HepG2 (cell line): ENCODE data around the gene KIAA0232. TPM values are rescaled to one million over a fixed set of nuclear protein-coding genes. Genes with fewer than 3 reads are reported as not detected.

Experiments used
- BRD4 ChIP-seq: sonication (generic); formaldehyde crosslinking; IDR thresholded peaks from 2 replicates; pipeline ENCODE4 v1.4.0; 2020; ENCODE audit warnings: missing genetic modification reagents
- MXD3 ChIP-seq: IDR thresholded peaks from 2 replicates; pipeline ENCODE4 v1.6.1; 2016; ENCODE audit warnings: mild to moderate bottlenecking, missing biosample characterization, missing genetic modification reagents
- MXD4 ChIP-seq: IDR thresholded peaks from 2 replicates; pipeline ENCODE4 v1.6.1; 2016; ENCODE audit warnings: mild to moderate bottlenecking, missing biosample characterization, missing genetic modification reagents
- TFAP4 ChIP-seq: sonication (generic); IDR thresholded peaks from 2 replicates; pipeline ENCODE4 v1.6.1; 2016; ENCODE audit warnings: low read depth, borderline replicate concordance
- ZBTB10 ChIP-seq: sonication (generic); formaldehyde crosslinking; IDR thresholded peaks from 2 replicates; pipeline ENCODE4 v1.4.0; 2020; ENCODE audit warnings: missing genetic modification reagents, borderline replicate concordance
- ZBTB2 ChIP-seq: sonication (generic); formaldehyde crosslinking; IDR thresholded peaks from 2 replicates; pipeline ENCODE4 v1.8.0; 2022; ENCODE audit warnings: low read depth, missing genetic modification reagents
- ZNF253 ChIP-seq: sonication (generic); formaldehyde crosslinking; IDR thresholded peaks from 2 replicates; pipeline ENCODE4 v1.8.0; 2022; ENCODE audit warnings: mild to moderate bottlenecking, missing genetic modification reagents, borderline replicate concordance
- ZNF343 ChIP-seq: sonication (generic); formaldehyde crosslinking; IDR thresholded peaks from 2 replicates; pipeline ENCODE4 v1.4.0; 2020; ENCODE audit warnings: mild to moderate bottlenecking, missing genetic modification reagents
- ZNF777 ChIP-seq: sonication (generic); formaldehyde crosslinking; IDR thresholded peaks from 2 replicates; pipeline ENCODE4 v1.4.0; 2020; ENCODE audit warnings: missing genetic modification reagents
- ZZZ3 ChIP-seq: sonication (generic); formaldehyde crosslinking; IDR thresholded peaks from 2 replicates; pipeline ENCODE4 v1.4.0; 2020; ENCODE audit warnings: missing genetic modification reagents, mild to moderate bottlenecking, borderline replicate concordance
- polyA plus RNA-seq, 8 experiments: library from polyadenylated mRNA; depleted of rRNA in 3 of 8; stranded (reverse) in 7 of 8; unstranded in 1 of 8; fragments of >200 nt; fragmentation: Illumina TruSeq in 4 of 8; extraction: Trizol in 4 of 8; gene quantifications; 2 replicates each; pipeline versions ENCODE4 v1.2.1 to v1.2.3, GENCODE V29; 2011 to 2016; ENCODE audit warnings: low read depth in 4 of 8, missing spikeins in 1 of 8, mixed read lengths in 1 of 8; ENCODE audit not compliant: insufficient read depth in 1 of 8
- total RNA-seq, 5 experiments: library from RNA; depleted of rRNA; stranded (reverse); fragments of >200 nt; fragmentation: Illumina TruSeq; extraction: Trizol; gene quantifications; 2 replicates each; pipeline ENCODE4 v1.2.3, GENCODE V29; 2016; ENCODE audit warnings: low read depth in 1 of 5
- TF ChIP-seq, protein P1 (sequence below): IDR thresholded peaks from 2 replicates; pipeline ENCODE4 v1.6.1; 2016; ENCODE audit warnings: control low read depth
- TF ChIP-seq, protein P2 (sequence below): sonication (generic); formaldehyde crosslinking; IDR thresholded peaks from 2 replicates; pipeline ENCODE4 v1.9.0; 2021; ENCODE audit warnings: missing genetic modification reagents, borderline replicate concordance
- TF ChIP-seq, protein P3 (sequence below): sonication (generic); formaldehyde crosslinking; IDR thresholded peaks from 2 replicates; pipeline ENCODE4; 2020; ENCODE audit warnings: missing genetic modification reagents, mild to moderate bottlenecking, borderline replicate concordance

Gene KIAA0232
- total and polyA plus RNA-seq, 2 of the 13 experiments (the other 11 are each of a cell fraction or from before 2014, with no cell fraction given), result 7.8 to 17.1 TPM

- no peak; the same call in 1 of the 2 replicates for TF ChIP-seq ZNF343
- TF ChIP-seq MXD3 (CRISPR knock-in tag), result peak; percentile 27; the same call in 1 of the 2 replicates
- no peak for TF ChIP-seq MXD4
- TF ChIP-seq, protein P1, sequence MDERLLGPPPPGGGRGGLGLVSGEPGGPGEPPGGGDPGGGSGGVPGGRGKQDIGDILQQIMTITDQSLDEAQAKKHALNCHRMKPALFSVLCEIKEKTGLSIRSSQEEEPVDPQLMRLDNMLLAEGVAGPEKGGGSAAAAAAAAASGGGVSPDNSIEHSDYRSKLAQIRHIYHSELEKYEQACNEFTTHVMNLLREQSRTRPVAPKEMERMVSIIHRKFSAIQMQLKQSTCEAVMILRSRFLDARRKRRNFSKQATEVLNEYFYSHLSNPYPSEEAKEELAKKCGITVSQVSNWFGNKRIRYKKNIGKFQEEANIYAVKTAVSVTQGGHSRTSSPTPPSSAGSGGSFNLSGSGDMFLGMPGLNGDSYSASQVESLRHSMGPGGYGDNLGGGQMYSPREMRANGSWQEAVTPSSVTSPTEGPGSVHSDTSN (CRISPR knock-in tag), result no peak
- no peak for TF ChIP-seq ZNF777 (CRISPR knock-in tag)
- TF ChIP-seq BRD4 (CRISPR knock-in tag), result peak; percentile 18; the same call in 1 of the 2 replicates
- TF ChIP-seq TFAP4, result peak; percentile 39; the same call in 1 of the 2 replicates
- TF ChIP-seq ZNF253 (CRISPR knock-in tag), result no peak
- no peak for TF ChIP-seq ZZZ3 (CRISPR knock-in tag)
- TF ChIP-seq ZBTB10, result no peak
- TF ChIP-seq, protein P2, sequence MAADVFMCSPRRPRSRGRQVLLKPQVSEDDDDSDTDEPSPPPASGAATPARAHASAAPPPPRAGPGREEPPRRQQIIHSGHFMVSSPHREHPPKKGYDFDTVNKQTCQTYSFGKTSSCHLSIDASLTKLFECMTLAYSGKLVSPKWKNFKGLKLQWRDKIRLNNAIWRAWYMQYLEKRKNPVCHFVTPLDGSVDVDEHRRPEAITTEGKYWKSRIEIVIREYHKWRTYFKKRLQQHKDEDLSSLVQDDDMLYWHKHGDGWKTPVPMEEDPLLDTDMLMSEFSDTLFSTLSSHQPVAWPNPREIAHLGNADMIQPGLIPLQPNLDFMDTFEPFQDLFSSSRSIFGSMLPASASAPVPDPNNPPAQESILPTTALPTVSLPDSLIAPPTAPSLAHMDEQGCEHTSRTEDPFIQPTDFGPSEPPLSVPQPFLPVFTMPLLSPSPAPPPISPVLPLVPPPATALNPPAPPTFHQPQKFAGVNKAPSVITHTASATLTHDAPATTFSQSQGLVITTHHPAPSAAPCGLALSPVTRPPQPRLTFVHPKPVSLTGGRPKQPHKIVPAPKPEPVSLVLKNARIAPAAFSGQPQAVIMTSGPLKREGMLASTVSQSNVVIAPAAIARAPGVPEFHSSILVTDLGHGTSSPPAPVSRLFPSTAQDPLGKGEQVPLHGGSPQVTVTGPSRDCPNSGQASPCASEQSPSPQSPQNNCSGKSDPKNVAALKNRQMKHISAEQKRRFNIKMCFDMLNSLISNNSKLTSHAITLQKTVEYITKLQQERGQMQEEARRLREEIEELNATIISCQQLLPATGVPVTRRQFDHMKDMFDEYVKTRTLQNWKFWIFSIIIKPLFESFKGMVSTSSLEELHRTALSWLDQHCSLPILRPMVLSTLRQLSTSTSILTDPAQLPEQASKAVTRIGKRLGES, result 0 out of 2 replicates have a peak, but pooled peaks have one; percentile 43
- no peak for TF ChIP-seq ZBTB2
- TF ChIP-seq, protein P3, sequence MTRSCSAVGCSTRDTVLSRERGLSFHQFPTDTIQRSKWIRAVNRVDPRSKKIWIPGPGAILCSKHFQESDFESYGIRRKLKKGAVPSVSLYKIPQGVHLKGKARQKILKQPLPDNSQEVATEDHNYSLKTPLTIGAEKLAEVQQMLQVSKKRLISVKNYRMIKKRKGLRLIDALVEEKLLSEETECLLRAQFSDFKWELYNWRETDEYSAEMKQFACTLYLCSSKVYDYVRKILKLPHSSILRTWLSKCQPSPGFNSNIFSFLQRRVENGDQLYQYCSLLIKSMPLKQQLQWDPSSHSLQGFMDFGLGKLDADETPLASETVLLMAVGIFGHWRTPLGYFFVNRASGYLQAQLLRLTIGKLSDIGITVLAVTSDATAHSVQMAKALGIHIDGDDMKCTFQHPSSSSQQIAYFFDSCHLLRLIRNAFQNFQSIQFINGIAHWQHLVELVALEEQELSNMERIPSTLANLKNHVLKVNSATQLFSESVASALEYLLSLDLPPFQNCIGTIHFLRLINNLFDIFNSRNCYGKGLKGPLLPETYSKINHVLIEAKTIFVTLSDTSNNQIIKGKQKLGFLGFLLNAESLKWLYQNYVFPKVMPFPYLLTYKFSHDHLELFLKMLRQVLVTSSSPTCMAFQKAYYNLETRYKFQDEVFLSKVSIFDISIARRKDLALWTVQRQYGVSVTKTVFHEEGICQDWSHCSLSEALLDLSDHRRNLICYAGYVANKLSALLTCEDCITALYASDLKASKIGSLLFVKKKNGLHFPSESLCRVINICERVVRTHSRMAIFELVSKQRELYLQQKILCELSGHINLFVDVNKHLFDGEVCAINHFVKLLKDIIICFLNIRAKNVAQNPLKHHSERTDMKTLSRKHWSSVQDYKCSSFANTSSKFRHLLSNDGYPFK (CRISPR knock-in tag), result no peak
These were observed 49.0 kb upstream of the KIAA0232 start (continued) for GRCh38 chr4:6733358-6734164.
